Fibroblast of gingiva (primary cell): ENCODE results near the gene SECTM1.
"Not testable (repeated sequence)": the region's sequence is repeated elsewhere in the genome, so short reads cannot be mapped to it uniquely, and the experiment has no call there.

Source experiments
- DNase-seq: peaks from one replicate; pipeline ENCODE4 v3.0.0-alpha.2; 2011; ENCODE audit warnings: low read depth

Gene SECTM1

DNA sequence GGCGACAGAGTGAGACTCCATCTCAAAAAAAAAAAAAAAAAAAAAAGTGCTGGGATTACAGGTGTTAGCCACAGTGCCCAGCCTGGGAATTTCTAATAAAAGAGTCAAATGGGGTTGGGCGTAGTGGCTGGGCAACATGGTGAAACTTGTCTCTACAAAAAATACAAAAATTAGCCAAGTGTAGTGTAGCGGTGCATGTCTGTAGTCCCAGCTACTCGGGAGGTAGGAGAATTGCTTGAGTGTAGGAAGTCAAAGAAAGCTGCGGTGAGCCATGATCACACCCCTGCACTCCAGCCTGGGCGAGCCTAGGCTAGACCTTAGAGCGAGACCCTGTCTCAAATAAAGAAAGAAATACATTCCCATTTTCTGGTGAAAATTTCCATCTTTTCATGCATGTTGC lies 35.6 kb upstream of the SECTM1 start:
- DNase-seq, result no peak

DNA sequence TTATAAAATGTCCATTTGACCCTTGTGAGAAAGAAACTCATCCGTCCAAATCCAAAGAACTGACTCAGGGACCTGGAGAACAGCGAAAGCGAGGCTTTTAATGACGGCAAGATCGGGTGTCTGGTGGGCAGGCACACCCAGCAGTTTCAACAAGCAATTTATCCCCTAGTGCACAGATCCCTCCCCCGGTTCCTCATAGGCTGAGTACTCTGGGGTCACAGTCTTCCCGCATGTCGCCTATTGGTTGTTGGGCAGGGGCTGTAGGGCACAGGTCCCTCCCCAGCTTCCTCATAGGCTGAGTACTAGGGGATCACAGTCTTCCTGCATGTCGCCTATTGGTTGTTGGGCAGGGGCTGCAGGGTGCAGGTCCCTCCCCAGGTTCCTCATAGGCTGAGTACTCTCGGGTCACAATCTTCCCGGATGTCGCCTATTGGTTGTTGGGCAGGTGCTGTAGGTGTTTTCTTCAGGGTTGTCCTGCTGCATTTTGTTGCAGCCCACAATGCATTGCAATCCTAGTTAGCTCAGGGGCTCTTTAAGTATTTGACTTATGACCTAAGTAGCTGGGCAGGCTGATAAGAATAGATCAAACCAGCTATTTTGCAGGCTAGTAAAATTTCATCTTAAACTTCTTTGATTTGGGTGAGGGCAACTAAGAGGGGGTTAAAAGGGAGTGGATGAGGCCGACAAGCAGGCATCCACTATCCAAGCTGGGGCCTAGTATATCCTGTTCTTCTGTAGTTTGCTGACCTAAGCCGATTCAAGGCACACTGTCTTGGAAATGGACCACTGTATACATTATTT lies 34.4 kb upstream of the SECTM1 start:
- no peak for DNase-seq

DNA sequence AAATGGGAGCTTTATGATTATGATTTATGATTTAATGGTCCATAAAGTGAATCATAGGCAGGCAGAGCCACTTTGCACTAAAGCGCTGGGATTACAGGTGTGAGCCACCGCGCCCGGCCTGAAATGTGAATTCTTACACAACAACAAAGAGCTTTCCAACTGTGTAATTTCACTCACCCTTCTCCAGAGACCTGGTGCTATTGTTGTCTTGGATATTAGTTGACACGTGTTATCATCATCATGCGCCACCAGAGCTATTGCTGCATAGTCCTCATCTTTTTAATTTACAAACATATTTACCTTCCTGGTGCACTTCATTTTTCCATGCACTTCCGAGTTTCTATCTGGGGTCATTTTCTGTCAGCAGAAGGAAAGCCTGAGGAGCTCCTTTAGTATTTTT lies 33.2 kb upstream of the SECTM1 start:
- no peak for DNase-seq

DNA sequence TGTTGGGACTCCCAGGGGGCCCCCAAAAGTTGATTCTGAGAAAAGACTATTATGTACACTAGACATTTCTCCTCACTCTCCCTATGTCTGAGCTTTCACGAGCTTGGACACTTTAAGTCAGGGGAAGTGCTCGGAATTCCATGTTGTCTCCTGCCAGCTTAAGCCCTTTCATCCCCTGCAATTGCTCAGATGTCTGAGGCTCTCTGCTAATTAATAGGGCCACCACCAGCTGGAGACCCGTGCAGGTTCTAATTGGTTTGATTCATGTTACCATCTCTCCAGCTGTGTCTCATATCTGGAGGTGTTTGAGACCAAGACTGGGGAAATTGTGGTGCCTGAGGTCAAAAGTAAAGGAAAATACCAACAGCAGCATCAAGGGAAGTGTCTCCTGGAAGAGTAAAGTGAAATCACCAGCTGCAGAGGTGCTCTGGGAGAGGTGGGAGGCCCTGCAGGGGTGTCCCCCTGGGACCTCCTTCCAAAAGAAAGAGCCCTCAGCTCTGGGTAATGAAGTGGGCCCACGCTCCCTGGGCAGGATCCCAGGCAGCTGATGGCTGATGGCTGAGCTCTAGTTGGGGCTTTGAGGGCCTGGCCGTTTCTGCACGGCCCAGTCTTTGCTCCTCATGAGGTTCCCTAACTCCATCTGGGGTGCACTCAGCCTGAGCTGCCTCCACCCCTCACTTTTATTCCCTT lies 32.2 kb upstream of the SECTM1 start:
- DNase-seq, result no peak

DNA sequence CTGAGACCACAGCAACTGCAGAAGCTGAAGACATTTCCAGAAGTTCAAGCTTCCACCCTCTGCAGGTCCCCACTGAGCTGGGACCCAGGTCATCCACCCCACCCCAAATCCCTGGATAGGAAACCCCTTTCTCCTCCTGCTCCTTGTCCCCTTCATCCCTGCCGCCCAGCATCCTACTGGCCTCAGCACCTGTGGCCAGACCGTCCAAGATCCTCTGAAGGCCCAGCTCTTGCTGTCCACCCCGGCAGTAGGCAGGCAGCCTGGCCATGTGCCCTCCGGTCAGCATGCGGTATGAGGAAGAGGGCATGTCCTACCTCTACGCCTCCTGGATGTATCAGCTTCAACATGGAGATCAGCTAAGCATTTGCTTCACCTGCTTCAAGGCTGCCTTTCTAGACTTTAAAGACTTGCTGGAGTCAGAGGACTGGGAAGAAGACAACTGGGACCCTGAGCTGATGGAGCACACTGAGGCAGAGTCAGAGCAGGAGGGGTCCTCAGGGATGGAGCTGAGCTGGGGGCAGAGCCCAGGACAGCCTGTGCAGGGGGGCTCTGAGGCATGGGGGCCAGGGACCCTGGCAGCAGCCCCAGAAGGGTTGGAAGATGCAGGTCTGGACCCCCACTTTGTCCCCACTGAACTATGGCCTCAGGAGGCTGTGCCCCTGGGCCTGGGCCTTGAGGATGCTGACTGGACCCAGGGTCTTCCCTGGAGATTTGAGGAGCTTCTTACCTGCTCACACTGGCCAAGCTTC lies 28.5 kb upstream of the SECTM1 start:
- DNase-seq, result no peak

DNA sequence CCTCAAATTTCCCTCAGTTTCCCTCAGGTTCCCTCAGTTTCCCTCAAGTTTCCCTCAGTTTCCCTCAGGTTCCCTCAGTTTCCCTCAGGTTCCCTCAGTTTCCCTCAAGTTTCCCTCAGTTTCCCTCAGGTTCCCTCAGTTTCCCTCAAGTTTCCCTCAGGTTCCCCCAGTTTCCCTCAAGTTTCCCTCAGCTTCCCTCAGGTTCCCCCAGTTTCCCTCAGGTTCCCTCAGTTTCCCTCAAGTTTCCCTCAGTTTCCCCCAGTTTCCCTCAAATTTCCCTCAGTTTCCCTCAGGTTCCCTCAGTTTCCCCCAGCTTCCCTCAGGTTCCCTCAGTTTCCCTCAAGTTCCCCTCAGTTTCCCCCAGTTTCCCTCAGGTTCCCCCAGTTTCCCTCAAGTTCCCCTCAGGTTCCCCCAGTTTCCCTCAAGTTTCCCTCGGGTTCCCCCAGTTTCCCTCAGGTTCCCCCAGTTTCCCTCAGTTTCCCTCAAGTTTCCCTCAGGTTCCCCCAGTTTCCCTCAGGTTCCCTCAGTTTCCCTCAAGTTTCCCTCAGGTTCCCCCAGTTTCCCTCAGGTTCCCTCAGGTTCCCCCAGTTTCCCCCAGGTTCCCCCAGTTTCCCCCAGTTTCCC lies 26.0 kb upstream of the SECTM1 start:
- not testable (repeated sequence) for DNase-seq

DNA sequence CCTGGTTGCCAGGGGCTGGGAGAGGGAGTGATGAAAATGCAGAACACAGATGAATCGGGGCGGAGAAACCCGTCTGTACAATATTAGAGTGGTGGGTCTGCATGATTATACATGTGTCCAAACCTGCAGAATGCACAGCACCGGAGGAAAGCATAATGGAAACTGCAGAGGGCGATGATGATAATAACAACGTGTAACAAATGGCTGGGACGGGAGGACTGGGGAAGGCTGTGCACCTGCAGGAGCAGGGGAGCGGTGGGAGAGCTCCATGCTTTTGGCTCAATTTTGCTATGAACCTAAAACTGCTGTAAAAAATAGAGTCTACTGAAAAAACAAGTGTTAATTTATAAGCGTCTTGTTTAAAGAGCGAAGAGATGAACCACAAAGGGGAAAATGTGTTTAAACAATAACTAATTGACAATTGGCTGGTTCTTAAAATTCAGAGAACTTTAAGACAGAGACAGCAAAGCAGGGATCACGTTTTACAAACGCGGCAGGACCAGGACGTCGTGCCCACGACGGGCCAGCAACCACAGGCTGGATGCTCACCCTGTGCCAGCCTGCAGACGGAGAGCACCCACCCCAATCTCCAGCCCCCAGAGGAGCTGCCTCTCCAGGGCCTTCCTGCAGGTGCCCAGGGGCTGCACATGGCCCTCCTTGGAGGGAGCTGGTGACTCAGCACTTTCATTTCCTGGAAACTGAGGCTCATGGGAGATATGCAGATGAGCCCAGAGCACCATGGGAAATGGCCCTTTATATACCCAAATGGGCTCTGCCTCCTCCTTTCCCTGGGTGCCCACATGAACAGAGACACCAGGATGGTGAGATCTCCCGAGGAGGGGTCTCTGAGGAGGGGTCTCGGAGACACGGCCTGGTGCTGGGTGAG lies 25.1 kb upstream of the SECTM1 start, which contains the start of gene TEX19:
TEX19 (plus strand) TSS at position 783 of the 886 bp plus-strand sequence. CDS start 2,904 bp downstream, outside the sequence.
- no peak for DNase-seq

DNA sequence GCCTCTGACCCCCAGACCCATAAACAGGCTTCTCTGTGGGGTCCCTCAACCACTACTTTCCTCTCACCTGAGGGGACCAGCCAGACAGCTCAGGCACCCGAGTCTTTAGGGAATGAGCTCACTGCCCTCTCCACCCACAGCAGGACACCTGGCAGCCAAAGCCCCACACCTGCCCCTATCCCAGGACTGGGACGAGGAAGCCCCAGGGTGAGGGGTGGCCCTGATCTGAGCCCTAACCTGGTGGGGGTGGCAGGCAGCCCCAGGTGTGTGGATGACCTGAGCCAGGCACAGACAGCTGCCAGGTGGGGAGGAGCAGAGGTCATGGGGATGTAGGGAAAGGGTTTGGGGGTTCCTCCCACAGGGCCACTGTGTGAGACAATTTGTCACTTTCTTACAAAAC lies 23.8 kb upstream of the SECTM1 start:
- DNase-seq, result no peak

DNA sequence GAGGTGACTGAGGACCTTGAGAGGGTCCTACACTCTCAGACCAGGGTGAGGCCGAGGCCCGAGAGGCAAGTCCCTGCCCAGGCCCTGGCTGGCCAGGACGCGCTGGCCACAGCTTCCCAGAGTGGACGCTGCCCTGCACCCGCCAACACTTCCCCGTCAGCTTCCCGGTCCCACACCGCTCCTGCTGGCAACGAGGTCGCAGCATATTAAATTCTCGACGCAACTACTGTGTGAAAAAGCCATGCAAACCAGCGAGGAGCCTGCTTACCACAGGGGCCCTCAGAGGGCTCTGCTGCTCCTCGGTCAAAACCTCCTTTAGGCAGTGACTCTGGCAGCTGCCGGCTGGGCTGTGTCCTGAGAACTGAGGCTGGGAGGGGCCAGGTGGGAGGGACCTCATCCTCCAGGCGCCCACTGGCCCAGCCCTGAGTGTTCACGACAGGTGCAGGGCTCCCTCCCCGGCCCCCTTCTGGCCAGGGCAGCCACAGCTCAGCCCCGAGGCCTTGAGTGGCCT lies 23.3 kb upstream of the SECTM1 start:
- DNase-seq, result no peak

DNA sequence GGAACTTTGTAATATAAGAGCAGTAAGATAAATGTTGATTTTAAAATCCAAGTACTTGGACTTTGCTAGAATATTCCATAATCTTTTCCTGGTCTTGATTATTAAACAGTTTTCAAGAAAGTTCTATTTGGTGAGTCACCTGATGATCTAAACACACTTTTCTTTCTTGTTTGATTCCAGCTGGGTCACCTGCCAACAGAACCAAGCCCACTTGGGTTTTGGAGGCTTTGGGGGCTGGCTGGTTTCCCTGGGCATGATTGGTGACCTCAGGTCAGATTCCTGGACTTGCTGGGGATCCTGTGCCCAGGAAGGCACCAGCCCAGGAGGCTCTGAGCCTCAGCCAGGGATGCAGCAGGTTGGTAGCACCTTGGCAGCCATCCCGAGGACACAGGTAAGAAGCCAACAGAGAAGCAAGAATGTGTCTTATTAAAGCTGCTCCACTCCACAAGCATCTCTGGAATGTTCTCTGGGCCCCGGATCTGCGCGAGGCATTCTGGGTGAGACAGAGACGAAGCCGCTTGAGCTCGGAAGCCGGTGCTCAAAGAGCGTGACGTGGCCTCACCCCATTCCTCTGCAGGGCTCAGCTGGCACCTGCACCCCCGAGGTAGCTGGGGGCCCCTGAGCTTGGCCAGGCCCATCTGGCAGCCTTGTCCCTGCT lies 22.3 kb upstream of the SECTM1 start:
- no peak for DNase-seq

DNA sequence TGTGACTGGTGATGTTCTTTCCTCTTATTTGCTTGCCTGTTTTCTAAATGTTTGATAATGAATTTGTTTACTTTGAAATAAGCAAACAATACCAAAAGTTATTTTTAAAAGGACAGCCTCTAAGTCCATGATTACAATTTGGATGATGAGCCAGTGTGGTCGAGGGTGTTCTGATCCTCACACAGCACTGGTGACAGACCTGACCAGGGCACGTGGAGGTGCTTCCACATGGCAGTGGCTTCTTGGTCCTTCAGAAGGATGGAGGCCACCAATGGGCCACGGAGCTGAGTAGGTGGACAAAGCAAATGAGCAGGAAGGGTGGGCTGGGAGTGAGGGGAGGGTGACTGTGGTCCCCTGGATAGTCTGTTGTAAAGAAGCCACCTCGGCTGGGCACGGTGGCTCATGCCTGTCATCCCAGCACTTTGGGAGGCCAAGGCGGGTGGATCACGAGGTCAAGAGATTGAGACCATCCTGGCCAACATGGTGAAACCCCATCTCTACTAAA lies 21.3 kb upstream of the SECTM1 start:
- no peak for DNase-seq

DNA sequence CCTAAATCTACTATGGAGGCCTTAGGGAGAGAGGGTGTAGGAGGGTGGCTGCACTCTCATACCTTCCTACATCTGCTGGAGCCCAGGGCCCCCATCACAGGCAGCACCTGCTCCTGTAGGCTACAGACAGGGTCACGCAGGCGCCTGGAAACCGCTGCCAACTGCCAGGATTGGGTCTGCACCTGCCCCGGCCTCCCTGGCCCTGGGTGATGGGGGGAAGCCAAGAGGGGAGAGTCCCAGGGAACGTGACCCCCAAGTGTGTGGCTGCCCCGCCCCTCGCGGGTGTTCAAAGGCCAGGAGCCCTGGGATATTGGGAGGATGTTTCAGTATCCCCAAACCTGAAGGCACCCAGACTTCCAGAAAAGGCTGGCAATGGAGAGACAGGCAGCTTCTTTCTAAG lies 19.9 kb upstream of the SECTM1 start:
- no peak for DNase-seq

DNA sequence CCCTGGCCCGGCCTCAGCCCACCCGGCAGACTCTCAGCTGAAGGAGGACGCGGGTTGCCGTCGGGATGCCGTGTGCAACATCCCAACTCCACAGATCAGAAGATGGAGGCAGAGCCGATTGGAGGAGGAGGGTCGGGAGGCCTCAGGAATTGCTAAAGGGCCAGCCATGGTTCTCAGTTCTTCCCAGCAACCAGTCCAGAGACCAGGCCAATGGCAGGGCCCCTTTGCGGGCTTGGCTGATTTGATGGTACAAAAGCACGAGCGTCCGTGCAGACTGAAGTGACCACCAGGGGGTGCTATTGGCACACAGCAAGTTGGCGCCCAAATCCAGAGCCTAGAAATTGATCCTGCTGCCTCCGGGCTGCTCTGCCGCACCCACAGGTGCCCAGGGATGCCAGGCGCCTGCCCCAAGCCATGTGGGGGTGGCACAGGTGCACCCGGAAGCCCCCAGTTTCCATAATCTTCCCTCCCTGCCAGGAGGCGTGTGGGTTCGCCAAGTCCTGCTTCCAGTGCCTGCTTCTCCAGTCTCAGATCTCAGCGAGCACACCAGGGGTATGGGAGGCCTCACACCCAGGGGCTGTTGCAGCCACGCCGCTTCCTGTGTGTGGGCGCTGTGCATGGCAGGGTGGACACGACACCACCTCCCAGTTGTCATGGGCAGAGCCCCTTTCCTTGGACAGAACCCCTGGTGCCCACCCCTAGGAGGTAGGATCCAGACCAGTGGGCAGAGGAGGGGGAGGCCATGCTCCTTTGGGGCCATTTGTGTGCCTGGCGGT lies 18.3 kb upstream of the SECTM1 start:
- DNase-seq, result peak; percentile 75

DNA sequence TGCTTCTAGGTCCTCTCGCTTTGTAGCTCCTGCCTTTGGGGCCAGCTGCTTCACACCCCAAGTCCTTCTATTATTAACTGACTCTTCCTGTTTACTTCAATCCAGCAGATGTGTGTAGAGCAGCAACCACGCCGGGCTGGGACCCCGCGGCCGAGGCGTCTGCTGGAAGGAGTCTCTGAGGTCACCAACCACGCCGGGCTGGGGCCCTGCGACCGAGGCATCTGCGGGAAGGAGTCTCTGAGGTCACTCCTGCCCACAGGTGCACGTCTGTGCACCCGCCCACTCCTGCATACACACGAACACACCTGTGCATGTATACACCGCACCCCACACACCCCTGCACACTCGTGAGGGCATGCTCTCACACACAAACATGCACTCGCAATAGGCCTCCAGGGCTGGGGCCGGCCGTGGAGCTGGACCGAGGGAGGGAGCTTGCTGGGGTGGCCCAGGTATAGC lies 17.7 kb upstream of the SECTM1 start:
- DNase-seq, result no peak

DNA sequence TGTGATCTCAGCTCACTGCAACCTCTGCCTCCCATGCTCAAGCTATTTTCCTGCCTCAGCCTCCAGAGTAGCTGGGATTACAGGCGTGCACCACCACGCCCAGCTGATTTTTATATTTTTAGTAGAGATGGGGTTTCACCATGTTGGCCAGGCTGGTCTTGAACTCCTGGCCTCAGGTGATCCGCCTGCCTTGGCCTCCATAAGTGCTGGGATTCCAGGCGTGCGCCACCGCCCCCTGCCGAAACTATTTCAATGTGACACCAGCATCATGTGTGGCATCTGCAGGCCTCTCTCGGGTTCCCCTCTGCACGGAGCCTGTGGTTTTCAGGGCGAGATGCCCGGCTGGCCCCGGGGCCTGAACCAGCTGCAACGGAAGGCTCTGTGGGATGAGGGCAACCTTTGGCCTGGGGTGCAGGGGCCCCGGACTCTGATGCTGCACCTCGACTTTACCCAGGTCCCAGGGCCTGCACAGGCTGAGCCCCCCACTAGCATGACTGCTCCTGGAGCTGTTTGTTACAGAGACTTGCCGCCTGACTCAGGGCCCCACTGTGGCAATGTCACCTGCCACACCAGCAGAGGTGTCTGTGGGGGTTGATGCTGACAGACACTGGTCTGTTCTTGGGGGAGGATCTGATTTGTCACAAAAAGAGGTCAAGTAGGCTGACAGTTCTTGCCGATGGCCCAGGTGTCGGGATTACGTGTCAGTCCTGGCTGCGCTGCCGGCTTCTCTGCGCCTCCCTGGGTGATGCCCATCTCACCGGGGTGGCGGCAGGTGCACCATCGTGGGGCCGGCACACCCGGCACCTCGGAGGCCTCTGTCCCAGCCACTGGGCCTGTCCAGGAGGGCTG lies 16.8 kb upstream of the SECTM1 start:
- DNase-seq, result no peak

DNA sequence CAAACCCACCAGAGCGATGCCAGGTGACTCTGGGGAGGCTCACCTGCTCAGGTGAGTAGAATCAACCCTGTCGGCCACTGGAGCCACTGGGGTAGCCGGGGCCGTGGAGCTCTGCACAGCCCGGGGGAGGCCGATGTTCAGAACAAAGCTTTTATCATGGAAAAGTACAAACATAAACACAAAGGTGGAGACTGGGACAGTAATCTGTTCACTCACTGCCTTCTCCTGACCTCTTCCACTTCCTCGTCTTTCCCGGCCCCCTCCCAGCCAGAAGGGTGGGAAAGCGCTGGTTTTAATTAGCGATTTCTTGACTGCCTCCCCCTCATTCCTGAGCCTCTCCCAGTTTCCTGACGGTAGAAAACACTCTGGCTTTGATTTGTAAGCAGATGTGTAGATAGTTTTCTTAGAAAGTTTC lies 15.7 kb upstream of the SECTM1 start:
- DNase-seq, result peak; percentile 65

DNA sequence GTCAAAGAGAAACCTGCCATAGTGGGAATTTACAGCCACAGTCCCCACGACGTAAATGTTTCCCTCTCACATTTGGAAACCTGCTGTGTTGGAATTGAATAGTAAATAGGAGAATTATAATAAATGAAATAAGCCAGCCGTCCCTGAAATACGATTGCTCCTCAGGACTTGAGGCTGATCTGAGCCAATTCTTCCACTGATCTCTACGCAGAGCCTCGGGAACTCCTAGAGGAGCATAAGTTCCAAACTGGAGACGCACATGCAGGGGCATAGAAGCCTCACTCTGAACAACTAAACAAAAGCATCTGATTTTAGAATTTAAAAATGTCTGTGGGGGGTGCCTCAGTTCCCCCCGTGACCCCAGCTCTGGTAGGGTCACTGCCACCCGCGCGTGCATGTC lies 15.3 kb upstream of the SECTM1 start:
- no peak for DNase-seq

DNA sequence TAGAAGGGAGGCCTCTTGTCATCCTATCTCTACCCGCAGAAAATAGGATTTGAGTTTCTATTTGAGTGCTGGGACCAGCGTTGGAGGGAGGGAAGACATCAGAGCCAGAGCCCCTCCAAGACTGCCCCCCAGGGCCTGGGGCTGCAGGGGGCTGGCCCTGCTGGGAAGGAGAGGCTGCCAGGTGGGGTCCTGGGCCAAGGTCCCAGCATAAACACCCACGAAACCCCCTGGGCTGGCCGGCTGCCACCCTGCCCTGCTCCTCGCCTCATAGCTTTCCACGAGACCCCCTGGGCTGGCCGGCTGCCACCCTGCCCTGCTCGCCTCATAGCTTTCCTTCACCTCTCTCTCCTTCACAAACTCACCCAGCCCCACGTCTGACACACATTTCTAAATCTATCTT lies 14.9 kb upstream of the SECTM1 start:
- DNase-seq, result no peak

DNA sequence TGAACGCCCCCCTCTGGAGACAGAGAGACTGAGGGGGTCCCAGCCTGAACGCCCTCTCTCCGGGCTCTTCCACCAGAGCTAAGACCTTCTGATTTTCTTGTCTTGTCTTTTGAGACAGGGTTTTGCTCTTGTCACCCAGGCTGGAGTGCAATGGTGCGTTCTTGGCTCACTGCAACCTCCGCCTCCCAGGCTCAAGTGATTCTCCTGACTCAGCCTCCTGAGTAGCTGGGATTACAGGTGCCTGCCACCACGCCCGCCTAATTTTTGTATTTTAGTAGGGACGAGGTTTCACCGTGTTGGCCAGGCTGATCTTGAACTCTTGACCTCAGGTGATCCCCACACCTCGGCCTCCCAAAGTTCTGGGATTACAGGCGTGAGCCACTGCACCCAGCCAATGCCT lies 14.4 kb upstream of the SECTM1 start:
- not testable (repeated sequence) for DNase-seq
